Measurements from ENCODE around the gene KLHL17.

The KLHL17 gene

DNA sequence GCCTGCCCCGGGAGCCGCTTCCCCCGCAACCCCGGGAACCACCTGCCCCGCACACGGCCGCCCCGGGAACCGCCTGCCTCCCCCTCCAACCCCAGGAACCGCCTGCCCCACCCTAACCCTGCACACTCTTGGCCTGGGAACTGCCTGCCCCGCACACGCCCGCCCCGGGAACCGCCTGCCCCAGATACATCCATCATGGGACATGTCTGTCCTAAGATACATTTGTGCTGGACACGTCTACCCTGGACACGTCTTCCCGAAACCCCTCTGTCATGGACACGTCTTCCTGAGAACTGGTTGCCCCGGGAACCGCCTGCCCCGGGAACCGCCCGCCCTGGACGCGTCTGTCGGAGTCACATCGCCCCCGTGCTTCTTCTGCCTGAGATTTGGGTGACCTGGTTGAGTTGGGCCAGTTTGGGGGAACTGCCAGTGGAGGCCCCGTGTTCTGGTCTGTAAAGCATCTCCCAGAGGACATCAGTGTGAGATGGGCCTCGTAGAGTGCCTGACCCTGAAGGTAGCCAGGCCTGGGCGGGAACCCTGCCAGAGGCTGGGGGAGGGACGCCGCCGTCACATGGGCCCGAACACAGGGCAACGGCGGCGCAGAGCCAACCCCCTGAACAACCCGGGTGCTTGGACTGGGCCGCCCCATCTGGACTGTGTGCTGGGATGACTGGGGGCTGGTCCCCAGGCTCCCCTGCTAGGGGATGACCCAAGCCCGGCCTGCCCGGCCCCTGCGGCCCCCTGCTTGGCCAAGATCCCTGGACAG is 17.9 kb downstream of the KLHL17 start:
- DNase-seq (ENCODE audit: low read depth), result no peak
- TF ChIP-seq, protein P1, sequence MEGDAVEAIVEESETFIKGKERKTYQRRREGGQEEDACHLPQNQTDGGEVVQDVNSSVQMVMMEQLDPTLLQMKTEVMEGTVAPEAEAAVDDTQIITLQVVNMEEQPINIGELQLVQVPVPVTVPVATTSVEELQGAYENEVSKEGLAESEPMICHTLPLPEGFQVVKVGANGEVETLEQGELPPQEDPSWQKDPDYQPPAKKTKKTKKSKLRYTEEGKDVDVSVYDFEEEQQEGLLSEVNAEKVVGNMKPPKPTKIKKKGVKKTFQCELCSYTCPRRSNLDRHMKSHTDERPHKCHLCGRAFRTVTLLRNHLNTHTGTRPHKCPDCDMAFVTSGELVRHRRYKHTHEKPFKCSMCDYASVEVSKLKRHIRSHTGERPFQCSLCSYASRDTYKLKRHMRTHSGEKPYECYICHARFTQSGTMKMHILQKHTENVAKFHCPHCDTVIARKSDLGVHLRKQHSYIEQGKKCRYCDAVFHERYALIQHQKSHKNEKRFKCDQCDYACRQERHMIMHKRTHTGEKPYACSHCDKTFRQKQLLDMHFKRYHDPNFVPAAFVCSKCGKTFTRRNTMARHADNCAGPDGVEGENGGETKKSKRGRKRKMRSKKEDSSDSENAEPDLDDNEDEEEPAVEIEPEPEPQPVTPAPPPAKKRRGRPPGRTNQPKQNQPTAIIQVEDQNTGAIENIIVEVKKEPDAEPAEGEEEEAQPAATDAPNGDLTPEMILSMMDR (IDR thresholded peaks at IDR 0.05; ENCODE audit: insufficient read depth, low read depth, low read length, missing control alignments), result no peak

DNA sequence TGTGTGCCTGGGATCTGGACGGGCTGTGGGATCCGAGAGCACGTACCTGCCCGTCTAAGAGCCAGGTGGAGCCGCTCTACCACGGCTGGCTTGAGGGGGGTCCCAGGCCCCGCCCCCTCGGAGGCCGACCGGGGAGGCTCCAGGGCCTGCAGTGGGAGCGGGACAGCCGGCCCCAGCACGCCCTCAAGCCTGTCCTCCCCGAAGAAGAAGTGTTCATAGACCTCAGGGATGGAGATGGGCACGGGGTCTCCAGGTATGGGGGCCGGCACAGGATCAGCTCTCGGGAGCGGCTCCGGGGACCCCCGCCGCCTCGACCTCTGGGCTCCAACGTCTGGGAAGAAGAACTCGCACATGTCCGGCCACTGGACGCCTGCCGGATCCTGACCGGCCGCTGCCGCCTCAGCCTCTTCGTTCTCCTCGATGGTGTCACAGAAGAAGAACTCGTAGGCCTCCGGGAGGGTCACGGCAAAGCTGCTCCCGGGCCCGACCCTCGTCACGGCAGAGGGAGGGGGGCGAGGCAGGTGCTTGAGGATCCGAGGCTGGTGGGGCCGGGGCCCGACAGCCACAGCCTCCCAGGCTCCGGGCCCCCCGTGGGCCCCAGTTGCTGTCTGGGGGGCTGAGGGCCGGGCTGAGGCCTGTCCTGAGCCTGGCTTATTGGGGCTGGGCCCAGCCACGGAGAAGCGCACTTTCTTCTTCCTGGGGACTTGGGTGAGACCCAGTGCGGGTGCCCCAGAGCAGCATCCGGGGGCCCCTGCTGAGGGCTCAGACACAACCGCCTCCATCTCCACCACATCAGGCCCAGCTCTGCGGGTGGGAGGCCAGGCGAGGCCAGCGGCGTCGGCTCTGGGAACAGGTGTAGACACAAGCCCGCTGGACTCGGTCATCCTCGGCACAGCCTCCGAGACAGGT is 18.7 kb downstream of the KLHL17 start:
- H3K4me3 ChIP-seq (ENCODE audit: low read length), result no peak overlapping the region
- TF ChIP-seq, protein P1 (IDR thresholded peaks at IDR 0.05; ENCODE audit: insufficient read depth, low read depth, low read length, missing control alignments), result no peak
- DNase-seq (ENCODE audit: low read depth), result no peak

More for the DNA sequence above, 17.9 kb downstream of the KLHL17 start:
- H3K4me3 ChIP-seq (ENCODE audit: low read length), result no peak overlapping the region

DNA sequence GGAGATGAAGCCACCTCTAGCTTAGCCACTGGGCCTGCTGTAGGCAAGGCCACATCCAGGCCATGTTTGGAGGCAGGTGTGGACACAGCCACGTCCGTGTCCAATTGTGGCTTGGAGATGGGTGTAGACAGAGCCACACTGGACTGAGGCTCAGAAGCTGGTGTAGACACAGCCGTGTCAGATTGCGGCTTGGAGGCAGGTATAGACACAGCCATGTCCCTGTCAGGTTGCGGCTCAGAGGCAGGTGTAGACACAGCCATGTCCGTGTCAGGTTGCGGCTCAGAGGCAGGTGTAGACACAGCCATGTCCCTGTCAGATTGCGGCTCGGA is 19.3 kb downstream of the KLHL17 start:
- no peak overlapping the region for H3K4me3 ChIP-seq (ENCODE audit: low read length)
- TF ChIP-seq, protein P1 (IDR thresholded peaks at IDR 0.05; ENCODE audit: insufficient read depth, low read depth, low read length, missing control alignments), result no peak
- no peak for DNase-seq (ENCODE audit: low read depth)

- no peak overlapping the region for H3K4me3 ChIP-seq (ENCODE audit: low read length)
- peak; percentile 53 for DNase-seq (ENCODE audit: low read depth)
- TF ChIP-seq, protein P1 (IDR thresholded peaks at IDR 0.05; ENCODE audit: insufficient read depth, low read depth, low read length, missing control alignments), result no peak
These were observed 19.8 kb downstream of the KLHL17 start for GRCh38 chr1:980137-980571.

GRCh38 chr1:980602-981395 is 20.4 kb downstream of the KLHL17 start:
- H3K4me3 ChIP-seq (ENCODE audit: low read length), result no peak overlapping the region
- DNase-seq (ENCODE audit: low read depth), result no peak
- TF ChIP-seq, protein P1 (IDR thresholded peaks at IDR 0.05; ENCODE audit: insufficient read depth, low read depth, low read length, missing control alignments), result no peak

DNA sequence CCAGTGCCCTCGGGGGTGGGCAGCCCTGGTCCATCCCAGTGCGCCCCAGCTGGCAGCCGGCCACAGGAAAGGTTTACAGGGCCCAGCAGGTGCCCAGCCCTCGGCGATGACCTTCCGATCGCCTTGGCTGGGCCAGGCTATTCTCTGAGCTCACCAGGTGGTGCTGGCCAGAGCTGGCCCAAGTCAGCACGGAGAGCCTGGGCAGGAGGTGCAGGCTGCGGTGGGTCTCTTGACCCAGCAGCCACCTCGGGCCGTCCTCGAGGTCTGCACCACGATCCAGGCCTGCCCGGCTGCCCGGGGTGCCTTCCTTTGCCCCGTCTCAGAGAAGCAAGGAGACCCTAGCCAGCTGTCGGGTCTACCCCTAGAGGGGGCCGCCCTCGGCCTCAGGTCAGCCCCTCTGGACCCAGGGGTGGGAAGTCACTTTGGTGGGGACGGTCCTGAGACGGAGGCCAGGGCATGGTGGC is 21.1 kb downstream of the KLHL17 start:
- TF ChIP-seq, protein P1 (IDR thresholded peaks at IDR 0.05; ENCODE audit: insufficient read depth, low read depth, low read length, missing control alignments), result no peak

More for the DNA sequence above, 21.1 kb downstream of the KLHL17 start:
- no peak for DNase-seq (ENCODE audit: low read depth)
- H3K4me3 ChIP-seq (ENCODE audit: low read length), result no peak overlapping the region
